ENCODE results near the gene PRRG1.

PRRG1 gene

DNA sequence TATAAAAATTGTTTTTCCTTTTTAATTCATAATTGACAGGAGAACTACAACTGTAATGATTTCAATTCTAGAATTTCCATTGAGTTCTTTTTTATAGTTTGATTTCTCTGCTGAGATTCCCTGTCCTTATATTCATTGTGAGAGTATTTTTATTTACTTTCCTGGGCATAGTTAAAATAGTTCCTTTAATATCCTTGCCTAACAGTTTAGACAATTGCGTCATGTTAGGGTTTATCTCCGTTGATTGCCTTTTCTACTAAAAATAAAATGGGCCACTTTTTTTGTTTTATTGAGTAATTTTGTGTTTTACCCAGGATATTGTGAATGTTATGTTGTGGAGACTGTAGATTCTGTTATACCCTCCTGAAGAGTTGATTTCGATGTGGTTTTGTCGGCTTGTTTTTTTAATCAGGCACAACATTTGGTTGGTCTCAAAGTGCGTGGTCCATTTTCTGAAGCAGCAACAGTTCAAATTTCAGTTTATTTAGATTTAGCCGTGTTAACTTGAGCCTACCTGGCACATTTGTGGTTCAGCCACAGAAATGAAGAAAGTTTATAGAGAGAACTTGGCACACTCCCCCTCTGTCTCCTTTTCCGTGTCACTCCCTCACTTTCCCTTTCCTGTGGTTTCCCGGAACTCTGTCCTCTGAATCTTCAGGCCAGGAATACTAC, 16.0 kb upstream of the PRRG1 start:
- FAIRE-seq (no peak), DNase-seq (ENCODE audit: insufficient read length, low spot score) (no peak)
- TF ChIP-seq POLR2A (IDR thresholded peaks at IDR 0.05; ENCODE audit: low read depth, low read length): no peak
- no peak for TF ChIP-seq POU2F2 (IDR thresholded peaks at IDR 0.05; ENCODE audit: low read depth, low read length)
- no peak for TF ChIP-seq POLR2AphosphoS5 (IDR thresholded peaks at IDR 0.05; ENCODE audit: low read depth, low read length)

DNA sequence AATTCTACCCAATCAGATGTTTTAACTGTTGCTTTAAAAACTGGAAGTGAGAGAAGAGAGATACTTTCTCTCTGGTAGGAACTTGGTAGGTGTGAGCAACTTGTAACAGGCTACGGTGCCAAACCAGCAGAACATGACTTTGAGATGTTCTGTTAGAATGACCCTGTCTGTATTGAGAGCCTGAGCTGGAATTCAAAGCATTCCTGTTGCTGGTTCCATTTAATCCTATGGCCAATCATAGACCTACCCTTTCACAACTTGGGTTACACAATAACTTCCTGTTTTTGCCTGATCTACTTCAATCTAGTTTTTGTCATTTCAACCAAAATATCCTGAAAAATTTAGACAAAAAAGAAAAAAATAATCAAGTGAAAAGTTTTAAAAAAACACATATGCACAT, 1.7 kb upstream of the PRRG1 start:
- no peak for TF ChIP-seq POU2F2 (IDR thresholded peaks at IDR 0.05; ENCODE audit: low read depth, low read length)
- no peak for TF ChIP-seq PAX5 (IDR thresholded peaks at IDR 0.05; ENCODE audit: insufficient read depth, low read length, severe bottlenecking)
- no peak for FAIRE-seq
- no peak for DNase-seq (ENCODE audit: insufficient read length, low spot score)

DNA sequence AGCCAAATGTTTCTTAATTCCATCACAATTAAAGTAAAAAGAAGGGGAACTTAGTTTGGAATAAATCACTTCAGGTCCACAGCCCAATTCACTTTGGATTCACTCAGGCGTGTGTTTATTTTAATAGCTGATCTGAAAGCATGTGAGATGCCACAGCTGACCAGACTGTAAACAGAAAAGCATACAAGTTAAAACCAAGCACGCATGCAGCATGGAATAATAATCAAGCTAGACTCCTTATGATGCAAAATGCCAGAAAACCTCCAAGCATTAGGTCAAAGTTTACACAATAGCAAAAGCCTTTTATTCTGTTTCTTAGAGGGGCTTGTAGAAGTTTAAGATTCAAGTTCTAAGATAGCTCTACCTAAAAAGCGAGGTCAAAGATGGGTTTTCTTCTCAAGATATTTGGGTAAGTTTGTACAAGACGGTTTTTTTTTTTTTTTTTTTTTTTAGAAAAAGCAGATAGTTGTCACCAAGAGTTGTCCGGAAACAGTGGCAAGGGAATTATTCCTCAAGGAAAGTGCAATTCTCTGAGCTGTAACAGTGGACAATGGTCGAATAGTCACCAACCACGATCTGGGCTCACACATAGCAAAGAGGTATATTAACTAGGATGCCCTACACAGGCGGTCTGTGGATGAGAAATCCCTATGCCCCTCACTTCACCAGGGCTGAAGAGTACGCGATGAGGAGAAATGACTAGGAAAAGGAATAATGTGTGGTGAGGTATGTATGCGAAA, 763 bp upstream of the PRRG1 start:
- DNase-seq (ENCODE audit: insufficient read length, low spot score): no peak
- TF ChIP-seq POU2F2 (IDR thresholded peaks at IDR 0.05; ENCODE audit: low read depth, low read length) (no peak), PAX5 (IDR thresholded peaks at IDR 0.05; ENCODE audit: insufficient read depth, low read length, severe bottlenecking) (no peak), POLR2AphosphoS5 (IDR thresholded peaks at IDR 0.05; ENCODE audit: low read depth, low read length) (no peak), POLR2A (IDR thresholded peaks at IDR 0.05; ENCODE audit: low read depth, low read length) (no peak), TAF1 (IDR thresholded peaks at IDR 0.05; ENCODE audit: low read depth, low read length) (no peak), SPI1 (IDR thresholded peaks at IDR 0.05; ENCODE audit: low read depth, low read length) (no peak)
- FAIRE-seq: no peak

DNA sequence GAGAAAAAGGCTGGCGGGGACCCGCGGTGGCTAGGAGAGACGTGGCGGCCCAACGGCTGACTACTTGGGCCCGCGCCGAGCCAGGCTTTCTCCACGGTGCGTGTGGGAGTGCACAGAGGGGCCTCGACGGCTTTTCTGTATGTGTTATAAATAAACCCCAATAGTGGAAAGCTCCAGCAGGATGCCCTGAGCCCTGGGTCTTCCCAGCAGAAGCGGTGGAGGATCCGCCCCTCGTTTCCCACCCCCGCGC, 268 bp upstream of the PRRG1 start:
- TF ChIP-seq PAX5 (IDR thresholded peaks at IDR 0.05; ENCODE audit: insufficient read depth, low read length, severe bottlenecking) (no peak), TAF1 (IDR thresholded peaks at IDR 0.05; ENCODE audit: low read depth, low read length) (no peak), POLR2AphosphoS5 (IDR thresholded peaks at IDR 0.05; ENCODE audit: low read depth, low read length) (no peak), POLR2A (IDR thresholded peaks at IDR 0.05; ENCODE audit: low read depth, low read length) (no peak)
- FAIRE-seq: no peak
- no peak for DNase-seq (ENCODE audit: insufficient read length, low spot score)

DNA sequence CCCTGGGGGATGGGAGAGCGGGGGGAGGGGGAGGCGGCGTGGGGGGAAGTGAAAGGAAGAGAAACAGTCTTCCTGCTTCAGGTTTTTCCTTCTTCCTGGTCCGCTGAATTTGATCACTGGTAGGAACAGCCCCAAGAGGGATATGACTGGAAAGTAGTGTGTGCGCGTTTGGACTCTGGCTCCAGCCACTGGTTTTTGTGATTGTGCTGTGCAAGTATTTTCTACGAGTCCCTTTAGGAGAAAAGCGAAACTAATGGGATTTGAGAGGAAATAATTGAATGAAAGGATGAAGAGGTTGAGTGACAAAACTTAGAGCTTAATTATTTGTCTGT, 836 bp downstream of the PRRG1 start:
- no peak for TF ChIP-seq POLR2A (IDR thresholded peaks at IDR 0.05; ENCODE audit: low read depth, low read length)
- TF ChIP-seq POLR2AphosphoS5 (IDR thresholded peaks at IDR 0.05; ENCODE audit: low read depth, low read length): no peak
- TF ChIP-seq TAF1 (IDR thresholded peaks at IDR 0.05; ENCODE audit: low read depth, low read length): no peak
- TF ChIP-seq PAX5 (IDR thresholded peaks at IDR 0.05; ENCODE audit: insufficient read depth, low read length, severe bottlenecking): no peak
- TF ChIP-seq SPI1 (IDR thresholded peaks at IDR 0.05; ENCODE audit: low read depth, low read length): no peak
- no peak for TF ChIP-seq POU2F2 (IDR thresholded peaks at IDR 0.05; ENCODE audit: low read depth, low read length)
- DNase-seq (ENCODE audit: insufficient read length, low spot score) (no peak), FAIRE-seq (no peak)

DNA sequence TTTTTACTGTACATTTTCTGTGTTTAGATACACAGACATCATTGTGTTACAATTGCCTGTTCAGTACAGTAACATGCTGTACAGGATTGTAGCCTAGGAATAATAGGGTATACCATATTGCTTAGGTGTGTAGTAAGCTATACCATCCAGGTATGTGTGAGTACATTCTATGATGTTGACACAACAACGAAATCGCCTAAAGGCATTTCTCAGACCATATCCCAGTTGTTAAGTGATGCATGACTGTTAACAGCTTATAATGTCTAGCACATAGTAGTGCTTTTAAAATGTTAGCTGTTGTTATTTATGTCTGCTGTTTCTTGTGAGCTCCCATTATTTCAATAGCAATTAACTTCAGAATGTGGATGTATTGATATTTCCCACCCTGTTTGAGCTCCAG, 4.5 kb downstream of the PRRG1 start:
- no peak for FAIRE-seq
- no peak for TF ChIP-seq POU2F2 (IDR thresholded peaks at IDR 0.05; ENCODE audit: low read depth, low read length)
- TF ChIP-seq POLR2AphosphoS5 (IDR thresholded peaks at IDR 0.05; ENCODE audit: low read depth, low read length): no peak
- TF ChIP-seq POLR2A (IDR thresholded peaks at IDR 0.05; ENCODE audit: low read depth, low read length): no peak
- no peak for TF ChIP-seq PAX5 (IDR thresholded peaks at IDR 0.05; ENCODE audit: insufficient read depth, low read length, severe bottlenecking)
- TF ChIP-seq SPI1 (IDR thresholded peaks at IDR 0.05; ENCODE audit: low read depth, low read length): no peak
- TF ChIP-seq TAF1 (IDR thresholded peaks at IDR 0.05; ENCODE audit: low read depth, low read length): no peak
- DNase-seq (ENCODE audit: insufficient read length, low spot score): no peak

DNA sequence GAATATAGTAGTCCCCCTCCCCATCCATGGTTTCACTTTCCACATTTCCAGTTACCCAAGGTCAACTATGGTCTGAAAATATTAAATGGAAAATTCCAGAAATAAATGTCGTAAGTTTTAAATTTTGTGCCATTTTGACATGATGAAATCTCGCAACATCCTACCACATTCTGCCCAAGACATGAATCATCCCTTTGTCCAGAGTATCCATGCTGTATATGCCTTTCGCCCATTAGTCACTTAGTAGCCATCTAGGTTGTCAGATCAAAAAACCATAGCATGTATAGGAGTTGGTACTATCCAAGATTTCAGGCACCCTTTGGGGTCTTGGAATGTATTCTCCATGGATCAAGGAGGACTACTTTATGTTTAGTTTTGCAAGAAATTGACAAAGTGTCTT, 8.3 kb downstream of the PRRG1 start:
- no peak for DNase-seq (ENCODE audit: insufficient read length, low spot score)
- no peak for FAIRE-seq
- TF ChIP-seq SPI1 (IDR thresholded peaks at IDR 0.05; ENCODE audit: low read depth, low read length) (no peak), PAX5 (IDR thresholded peaks at IDR 0.05; ENCODE audit: insufficient read depth, low read length, severe bottlenecking) (no peak), TAF1 (IDR thresholded peaks at IDR 0.05; ENCODE audit: low read depth, low read length) (no peak), POU2F2 (IDR thresholded peaks at IDR 0.05; ENCODE audit: low read depth, low read length) (no peak), POLR2AphosphoS5 (IDR thresholded peaks at IDR 0.05; ENCODE audit: low read depth, low read length) (no peak), POLR2A (IDR thresholded peaks at IDR 0.05; ENCODE audit: low read depth, low read length) (no peak)

DNA sequence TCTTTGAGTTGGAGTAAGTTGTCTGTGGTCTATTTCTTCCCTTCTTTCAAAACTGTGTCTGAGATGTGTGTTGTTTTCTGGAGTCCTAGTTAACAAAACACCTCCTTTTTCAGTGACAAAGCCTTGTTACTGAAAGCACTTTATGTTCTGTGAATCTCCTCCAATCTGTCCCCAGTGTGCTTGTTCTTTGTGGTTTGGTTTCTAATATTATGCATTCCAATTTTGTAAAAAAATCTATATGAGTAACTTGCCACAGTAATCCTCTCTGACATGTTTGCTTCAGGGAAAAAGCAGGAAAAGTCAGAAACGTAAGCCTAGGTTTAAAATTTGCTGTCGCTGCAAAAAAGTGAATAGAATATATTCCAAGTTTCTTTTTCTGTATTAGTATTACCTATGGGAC, 12.4 kb downstream of the PRRG1 start:
- no peak for FAIRE-seq
- no peak for DNase-seq (ENCODE audit: insufficient read length, low spot score)
- no peak for TF ChIP-seq POLR2AphosphoS5 (IDR thresholded peaks at IDR 0.05; ENCODE audit: low read depth, low read length)
- no peak for TF ChIP-seq TAF1 (IDR thresholded peaks at IDR 0.05; ENCODE audit: low read depth, low read length)
- TF ChIP-seq POLR2A (IDR thresholded peaks at IDR 0.05; ENCODE audit: low read depth, low read length): no peak
- no peak for TF ChIP-seq POU2F2 (IDR thresholded peaks at IDR 0.05; ENCODE audit: low read depth, low read length)
- TF ChIP-seq SPI1 (IDR thresholded peaks at IDR 0.05; ENCODE audit: low read depth, low read length): no peak

DNA sequence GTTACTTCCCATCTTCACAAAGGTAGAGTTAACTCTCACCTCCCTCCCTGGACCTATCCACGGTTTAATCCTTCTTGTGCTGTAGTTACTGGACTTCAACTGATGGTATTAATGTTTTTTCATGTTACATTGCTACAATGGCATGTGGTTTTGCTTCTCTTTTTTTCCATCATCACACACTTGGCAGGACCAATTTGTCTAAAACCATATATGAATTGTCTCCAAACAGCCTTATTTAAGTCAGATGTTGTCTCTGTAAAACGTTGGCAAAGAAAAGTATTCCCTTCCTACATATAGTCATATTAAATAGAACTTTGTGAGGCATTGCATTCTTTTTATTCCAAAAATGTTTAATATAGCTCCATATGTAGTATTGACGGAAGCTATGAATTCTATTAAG, 15.5 kb downstream of the PRRG1 start:
- no peak for FAIRE-seq
- DNase-seq (ENCODE audit: insufficient read length, low spot score): no peak
- TF ChIP-seq PAX5 (IDR thresholded peaks at IDR 0.05; ENCODE audit: insufficient read depth, low read length, severe bottlenecking): no peak
- TF ChIP-seq POLR2AphosphoS5 (IDR thresholded peaks at IDR 0.05; ENCODE audit: low read depth, low read length): no peak
- TF ChIP-seq SPI1 (IDR thresholded peaks at IDR 0.05; ENCODE audit: low read depth, low read length): no peak
- TF ChIP-seq POU2F2 (IDR thresholded peaks at IDR 0.05; ENCODE audit: low read depth, low read length): no peak
- TF ChIP-seq TAF1 (IDR thresholded peaks at IDR 0.05; ENCODE audit: low read depth, low read length): no peak
- no peak for TF ChIP-seq POLR2A (IDR thresholded peaks at IDR 0.05; ENCODE audit: low read depth, low read length)

DNA sequence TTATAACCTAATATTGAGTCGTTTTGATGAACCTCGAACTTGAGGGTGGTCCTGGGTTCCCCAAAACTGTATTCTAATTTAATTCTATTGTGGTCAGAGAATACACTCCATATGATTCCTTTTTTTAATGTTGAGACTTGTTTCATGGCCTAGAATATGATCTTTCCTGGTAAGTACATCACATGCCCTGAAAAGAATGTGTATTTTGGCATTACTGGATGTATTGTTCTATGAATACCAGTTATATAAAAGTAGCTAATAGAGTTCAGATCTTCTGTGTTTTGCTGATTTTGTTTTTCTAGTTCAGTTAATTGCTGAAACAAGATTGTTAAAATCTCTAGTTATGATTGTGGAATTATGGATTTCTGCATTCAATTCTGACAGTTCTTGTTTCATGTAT, 18.8 kb downstream of the PRRG1 start:
- no peak for FAIRE-seq
- no peak for DNase-seq (ENCODE audit: insufficient read length, low spot score)
- TF ChIP-seq SPI1 (IDR thresholded peaks at IDR 0.05; ENCODE audit: low read depth, low read length) (no peak), PAX5 (IDR thresholded peaks at IDR 0.05; ENCODE audit: insufficient read depth, low read length, severe bottlenecking) (no peak), POLR2AphosphoS5 (IDR thresholded peaks at IDR 0.05; ENCODE audit: low read depth, low read length) (no peak), TAF1 (IDR thresholded peaks at IDR 0.05; ENCODE audit: low read depth, low read length) (no peak), POLR2A (IDR thresholded peaks at IDR 0.05; ENCODE audit: low read depth, low read length) (no peak), POU2F2 (IDR thresholded peaks at IDR 0.05; ENCODE audit: low read depth, low read length) (no peak)
